Thymus (tissue), 11 donors: ENCODE data around the gene CPNE4. TPM values are rescaled to one million over a fixed set of nuclear protein-coding genes. Genes with fewer than 3 reads are reported as not detected.

Source experiments
- DNase-seq, 9 donors: peaks; one replicate each; pipeline ENCODE4 v3.0.0-alpha.2; 2013; ENCODE audit warnings: low spot score in 9 of 9, low read depth in 6 of 9, missing footprints in 1 of 9
- H3K27ac ChIP-seq, 2 donors: one replicate each; pipeline ENCODE4 v1.5.1; 2013; ENCODE audit warnings: control low read depth in 1 of 2, low read depth in 1 of 2, low read length in 1 of 2, mild to moderate bottlenecking in 1 of 2, moderate library complexity in 1 of 2
- H3K27me3 ChIP-seq, 2 donors: one replicate each; pipeline ENCODE4 v1.5.1; 2013; ENCODE audit warnings: low read length in 1 of 2; ENCODE audit not compliant: control insufficient read depth in 2 of 2, insufficient read depth in 1 of 2
- H3K36me3 ChIP-seq, 2 donors: one replicate each; pipeline ENCODE4 v1.5.1; 2013; ENCODE audit warnings: low read length in 1 of 2, mild to moderate bottlenecking in 1 of 2, moderate library complexity in 1 of 2; ENCODE audit not compliant: control insufficient read depth in 2 of 2, insufficient read depth in 2 of 2
- H3K4me1 ChIP-seq, 2 donors: one replicate each; pipeline ENCODE4 v1.5.1; 2013; ENCODE audit warnings: low read length in 2 of 2; ENCODE audit not compliant: control insufficient read depth in 2 of 2, insufficient read depth in 2 of 2
- H3K4me3 ChIP-seq, 2 donors: one replicate each; pipeline ENCODE4 v1.5.1; 2013; ENCODE audit warnings: low read length in 2 of 2, control low read depth in 1 of 2, mild to moderate bottlenecking in 1 of 2
- H3K9me3 ChIP-seq, 2 donors: one replicate each; pipeline ENCODE4 v1.5.1; 2013; ENCODE audit warnings: low read length in 1 of 2, mild to moderate bottlenecking in 1 of 2; ENCODE audit not compliant: control insufficient read depth in 2 of 2, insufficient read depth in 1 of 2
- WGBS: extraction: QIAGEN DNeasy Blood & Tissue Kit; methylation state at CpG from one replicate; pipeline ENCODE4 v1.1.7; 2013; 5-methylcytosine and 5-hydroxymethylcytosine counted together
- polyA plus RNA-seq: library from polyadenylated mRNA; stranded (reverse); fragments of 200-250 nt; gene quantifications from one replicate; pipeline ENCODE4 v1.2.3, GENCODE V29; 2013
- total RNA-seq: library from RNA; stranded (reverse); fragments of 120-200 nt; gene quantifications from one replicate; pipeline ENCODE4 v1.2.4, GENCODE V29; 2013
- donor health status: healthy.

The CPNE4 gene
- total and polyA plus RNA-seq, 2 donors, result 0.33 to 0.89 TPM

DNA sequence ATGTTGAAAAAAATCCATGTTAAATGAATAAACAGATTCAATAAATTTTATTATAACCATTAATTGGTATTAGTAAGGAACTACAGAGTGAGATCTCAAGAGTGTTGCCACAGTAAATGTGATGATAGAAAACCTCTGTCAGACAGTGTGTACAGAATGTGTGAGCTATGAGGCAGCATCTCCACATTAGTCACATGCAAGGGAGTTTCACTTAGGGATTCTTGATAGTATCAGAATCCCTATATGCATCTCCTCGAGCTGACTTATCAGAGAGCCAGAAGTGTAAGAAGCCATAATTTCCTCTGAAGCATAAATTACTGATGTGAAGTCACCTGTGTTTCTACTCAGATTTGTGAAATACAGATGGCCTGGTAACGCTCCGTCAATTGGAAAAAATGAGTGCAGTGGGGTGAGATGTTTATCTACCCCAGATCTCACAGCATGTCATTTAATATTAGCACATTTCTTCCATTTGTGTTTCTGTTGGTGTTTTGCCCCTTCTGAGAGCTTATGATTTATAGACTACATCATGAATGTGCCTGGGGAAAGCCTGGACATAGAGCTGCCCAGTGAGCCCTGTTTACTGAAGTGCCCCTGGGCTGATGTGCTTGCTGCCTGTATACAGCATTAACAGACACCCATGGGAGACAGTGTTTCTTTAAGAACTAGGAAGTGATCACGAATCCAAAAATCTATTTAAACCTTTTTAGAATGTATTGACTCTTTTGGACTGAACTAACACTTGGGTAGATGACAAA, 262.4 kb downstream of the CPNE4 start:
- no peaks in the 10 kb centered on the region for H3K9me3 ChIP-seq
- DNase-seq, result no peak
- H3K27me3 ChIP-seq, result no peaks in the 10 kb centered on the region
- WGBS, result 82% methylated on average over 4 of the region's 4 CpGs
- H3K4me3 ChIP-seq, result no peak overlapping the region
- H3K27ac ChIP-seq, result no peak overlapping the region
- no peaks in the 10 kb centered on the region for H3K36me3 ChIP-seq
- H3K4me1 ChIP-seq, result no peaks in the 10 kb centered on the region

- Histone ChIP-seq H3K4me1 (no peaks in the 10 kb centered on the region), H3K4me3 (no peak overlapping the region), H3K27ac (no peak overlapping the region), H3K36me3 (no peaks in the 10 kb centered on the region), H3K27me3 (no peaks in the 10 kb centered on the region), H3K9me3 (no peaks in the 10 kb centered on the region)
- DNase-seq, result no peak
- WGBS, result 77% methylated on average over 4 of the region's 4 CpGs
These were observed 271.7 kb downstream of the CPNE4 start for GRCh38 chr3:131762981-131763564.

DNA sequence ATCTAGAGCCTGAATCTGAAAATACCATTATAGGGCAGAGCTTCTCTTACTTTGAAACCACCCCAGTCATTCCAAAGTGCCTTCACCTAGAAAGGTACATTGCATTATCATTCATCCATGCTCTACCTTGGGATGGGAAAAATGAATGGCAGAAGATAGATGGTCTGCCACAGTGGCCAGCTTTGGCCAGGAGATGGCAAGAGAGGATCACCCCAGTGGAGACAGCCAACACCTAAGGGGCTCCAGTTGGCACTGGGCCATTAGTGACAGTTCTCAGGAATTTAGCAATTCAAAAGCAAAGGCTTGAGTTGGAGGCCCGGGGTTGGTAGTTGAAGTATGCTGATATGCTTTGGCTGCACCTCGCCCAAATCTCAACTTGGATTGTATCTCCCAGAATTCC, 278.4 kb downstream of the CPNE4 start:
- Histone ChIP-seq H3K4me1 (no peaks in the 10 kb centered on the region), H3K9me3 (no peaks in the 10 kb centered on the region), H3K36me3 (no peaks in the 10 kb centered on the region), H3K4me3 (no peak overlapping the region), H3K27me3 (no peaks in the 10 kb centered on the region), H3K27ac (no peak overlapping the region)
- WGBS, result 91% methylated on average over 2 of the region's 2 CpGs
- no peak for DNase-seq

- Histone ChIP-seq H3K27ac (no peak overlapping the region), H3K27me3 (no peaks in the 10 kb centered on the region), H3K9me3 (no peaks in the 10 kb centered on the region), H3K36me3 (no peaks in the 10 kb centered on the region), H3K4me1 (no peaks in the 10 kb centered on the region), H3K4me3 (no peak overlapping the region)
- no peak for DNase-seq
These were observed 279.4 kb downstream of the CPNE4 start for GRCh38 chr3:131755380-131755779.

DNA sequence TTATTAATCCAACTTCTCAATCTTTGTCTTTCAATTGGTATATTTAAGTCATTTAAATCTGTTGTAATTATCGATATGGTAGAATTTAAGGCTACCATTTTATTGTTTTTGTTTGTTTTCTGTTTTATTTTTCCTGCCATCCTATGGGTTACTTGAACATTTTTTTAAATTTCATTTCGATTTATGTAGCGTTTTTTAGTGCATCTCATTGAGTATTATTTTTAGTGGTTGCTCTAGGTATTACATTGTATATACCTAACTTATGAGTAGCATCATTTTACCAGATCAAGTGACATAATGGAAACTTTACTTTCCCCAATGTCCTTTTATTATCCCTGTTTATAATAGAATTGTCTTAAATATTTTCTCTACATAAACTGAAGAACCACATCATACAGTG, 284.6 kb downstream of the CPNE4 start:
- WGBS, result 98% methylated on average over 3 of the region's 3 CpGs
- Histone ChIP-seq H3K9me3 (no peaks in the 10 kb centered on the region), H3K36me3 (no peaks in the 10 kb centered on the region)

DNA sequence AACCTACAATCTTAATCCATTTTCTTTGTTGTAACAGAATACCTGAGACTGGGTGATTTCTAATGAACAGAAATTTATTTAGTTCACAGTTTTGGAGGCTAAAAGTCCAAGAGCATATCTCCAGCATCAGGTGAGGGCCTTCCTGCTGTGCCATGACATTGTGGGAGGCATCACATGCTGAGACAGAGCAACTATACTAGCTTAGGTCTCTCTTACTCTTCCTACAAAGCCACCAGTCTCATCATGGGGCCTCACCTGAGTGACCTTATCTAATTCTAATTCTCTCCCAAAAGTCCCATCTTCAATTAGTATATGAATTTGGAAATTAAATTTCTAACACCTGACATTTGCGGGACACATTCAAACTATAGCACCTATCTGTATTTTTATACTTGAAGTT, 285.0 kb downstream of the CPNE4 start:
- H3K9me3 ChIP-seq, result no peaks in the 10 kb centered on the region
- no peaks in the 10 kb centered on the region for H3K36me3 ChIP-seq
- no peak overlapping the region for H3K4me3 ChIP-seq
- H3K4me1 ChIP-seq, result no peaks in the 10 kb centered on the region
- DNase-seq, result no peak
- no peaks in the 10 kb centered on the region for H3K27me3 ChIP-seq
- H3K27ac ChIP-seq, result no peak overlapping the region
- WGBS, result 97% methylated on average over 1 of the region's 1 CpG

More for the DNA sequence above, 284.6 kb downstream of the CPNE4 start:
- H3K4me3 ChIP-seq, result no peak overlapping the region
- no peaks in the 10 kb centered on the region for H3K27me3 ChIP-seq
- no peak overlapping the region for H3K27ac ChIP-seq
- DNase-seq, result no peak
- no peaks in the 10 kb centered on the region for H3K4me1 ChIP-seq

GRCh38 chr3:131747466-131747865, 287.3 kb downstream of the CPNE4 start:
- Histone ChIP-seq H3K4me3 (no peak overlapping the region), H3K9me3 (no peaks in the 10 kb centered on the region), H3K4me1 (no peaks in the 10 kb centered on the region), H3K27me3 (no peaks in the 10 kb centered on the region), H3K36me3 (no peaks in the 10 kb centered on the region), H3K27ac (no peak overlapping the region)
- DNase-seq, result no peak
- 81% methylated on average over 2 of the region's 2 CpGs for WGBS

DNA sequence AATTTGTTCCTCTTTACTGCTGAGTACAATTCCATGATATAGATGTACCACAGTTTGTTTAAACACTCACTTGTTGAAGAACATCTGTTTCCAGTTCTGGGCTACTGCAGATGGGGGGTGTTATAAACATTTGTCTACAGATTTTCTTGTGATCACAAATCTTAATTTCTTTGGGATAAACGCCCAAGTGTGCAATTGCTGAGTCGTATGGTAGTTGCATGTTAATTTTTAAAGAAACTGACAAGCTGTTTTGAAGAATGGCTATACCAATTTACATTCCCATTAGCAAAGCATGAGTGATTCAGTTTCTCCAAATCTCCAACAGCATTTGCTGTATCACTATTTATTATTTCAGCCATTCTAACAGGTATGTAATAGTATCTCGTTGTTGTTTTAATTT, 290.0 kb downstream of the CPNE4 start:
- no peaks in the 10 kb centered on the region for H3K27me3 ChIP-seq
- H3K27ac ChIP-seq, result no peak overlapping the region
- H3K4me3 ChIP-seq, result no peak overlapping the region
- no peaks in the 10 kb centered on the region for H3K9me3 ChIP-seq
- DNase-seq, result no peak
- no peaks in the 10 kb centered on the region for H3K4me1 ChIP-seq
- no peaks in the 10 kb centered on the region for H3K36me3 ChIP-seq
- 84% methylated on average over 3 of the region's 3 CpGs for WGBS

DNA sequence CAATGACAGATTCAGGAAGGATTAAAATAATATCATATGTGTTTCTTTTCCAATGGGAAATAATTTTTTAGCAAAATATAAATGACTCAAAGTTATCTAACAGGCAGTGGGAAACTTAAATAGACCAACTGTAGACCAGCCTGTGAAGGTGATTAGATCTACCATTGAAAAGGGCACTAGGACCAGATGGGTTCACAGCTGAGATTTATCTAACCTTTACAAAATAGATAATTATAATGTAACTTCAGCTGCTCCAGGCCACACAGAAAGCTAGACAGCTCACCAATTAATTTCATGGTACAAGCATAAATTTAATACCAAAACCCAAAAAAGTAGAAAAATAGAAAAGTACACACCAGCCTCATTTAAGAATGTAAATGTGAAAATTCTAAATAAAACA, 291.7 kb downstream of the CPNE4 start:
- Histone ChIP-seq H3K27ac (no peak overlapping the region), H3K4me1 (no peaks in the 10 kb centered on the region), H3K36me3 (no peaks in the 10 kb centered on the region), H3K9me3 (no peaks in the 10 kb centered on the region), H3K4me3 (no peak overlapping the region), H3K27me3 (no peaks in the 10 kb centered on the region)
- no peak for DNase-seq
